Upper lobe of left lung (tissue), 6 donors: Measurements from ENCODE around the gene CFAP97D2. TPM values are rescaled to one million over a fixed set of nuclear protein-coding genes. Genes with fewer than 3 reads are reported as not detected.
"Not testable (repeated sequence)": the region's sequence is repeated elsewhere in the genome, so short reads cannot be mapped to it uniquely, and the experiment has no call there.

ENCODE experiments used
- ATAC-seq, 2 donors: fragments of 200-7000 bp; cut with Tn5 transposase; one replicate each; pipeline ENCODE4 v1.9.1; 2022; ENCODE audit warnings: mild to moderate bottlenecking in 2 of 2, moderate library complexity in 2 of 2; ENCODE audit not compliant: low FRiP score in 2 of 2
- DNase-seq, 2 donors: peaks; one replicate each; pipeline ENCODE4 v3.0.0-alpha.2; 2019 to 2020
- H3K27ac ChIP-seq, 4 donors: fragments of 200-600 bp; sonication (generic); one replicate each; pipeline ENCODE4 v1.5.1; 2016 to 2019
- H3K27me3 ChIP-seq, 4 donors: fragments of 200-600 bp; sonication (generic); one replicate each; pipeline ENCODE4 v1.5.1; 2017 to 2019
- H3K36me3 ChIP-seq, 4 donors: fragments of 200-600 bp; sonication (generic); one replicate each; pipeline ENCODE4 v1.5.1; 2016 to 2019
- H3K4me1 ChIP-seq, 4 donors: fragments of 200-600 bp; sonication (generic); one replicate each; pipeline ENCODE4 v1.5.1; 2018 to 2019
- H3K4me3 ChIP-seq, 4 donors: fragments of 200-600 bp; sonication (generic); one replicate each; pipeline ENCODE4 v1.5.1; 2017 to 2019; ENCODE audit warnings: mild to moderate bottlenecking in 2 of 4, moderate library complexity in 1 of 4
- H3K9me3 ChIP-seq, 4 donors: fragments of 200-600 bp; sonication (generic); one replicate each; pipeline ENCODE4 v1.5.1; 2018 to 2019
- CTCF ChIP-seq, 6 experiments: fragments of 450-650 bp in 4 of 6; fragments of 200-600 bp in 2 of 6; sonication (generic) in 2 of 6; IDR thresholded peaks; one replicate each; pipeline ENCODE4 v1.5.1; 2016 to 2019; ENCODE audit warnings: antibody characterized with exemption in 6 of 6
- EP300 ChIP-seq, 4 donors: sonication (generic); formaldehyde crosslinking; IDR thresholded peaks; one replicate each; pipeline ENCODE4 v1.5.1; 2017; ENCODE audit warnings: antibody characterized with exemption in 4 of 4, control low read depth in 2 of 4
- POLR2A ChIP-seq, 4 donors: fragments of 450-650 bp; IDR thresholded peaks; one replicate each; pipeline ENCODE4 v1.5.1; 2016 to 2017; ENCODE audit warnings: antibody characterized with exemption in 4 of 4, mild to moderate bottlenecking in 2 of 4
- POLR2AphosphoS5 ChIP-seq, 2 donors: sonication (generic); formaldehyde crosslinking; IDR thresholded peaks; one replicate each; pipeline ENCODE4 v1.5.1; 2017; ENCODE audit warnings: antibody characterized with exemption in 2 of 2
- WGBS, 2 donors: methylation state at CpG; one replicate each; pipeline ENCODE4 v1.1.5; 2017 to 2018; 5-methylcytosine and 5-hydroxymethylcytosine counted together
- total RNA-seq, 6 donors: library from RNA; depleted of rRNA in 4 of 6; stranded (reverse); fragments of >200 nt in 4 of 6; gene quantifications; one replicate each; pipeline versions ENCODE4 v1.1.0 to v1.2.1, GENCODE V29; 2016 to 2021
- donor health status: DM: no; HTN: no; CAD: no; lungs with moderate emphysema.
- donor health status: DM: no; HTN: yes; CAD: no; lungs with severe emphysema.

Gene CFAP97D2
- total RNA-seq, 6 donors from 2014 or later: 0.67 to 3.6 (median 0.76) TPM; not detected in 3

GRCh38 chr13:114244637-114245036, 65.6 kb downstream of the CFAP97D2 start:
- H3K27ac ChIP-seq: no peak overlapping the region
- H3K27me3 ChIP-seq: no peaks in the 10 kb centered on the region
- H3K9me3 ChIP-seq: no peaks in the 10 kb centered on the region
- no peak for TF ChIP-seq CTCF (IDR thresholded peaks at IDR 0.05)
- no peak for TF ChIP-seq POLR2AphosphoS5 (IDR thresholded peaks at IDR 0.05)
- no peak for TF ChIP-seq POLR2A (IDR thresholded peaks at IDR 0.05)
- TF ChIP-seq EP300 (IDR thresholded peaks at IDR 0.05): no peak
- WGBS, 2 donors: 81 to 83% methylated on average over 5 of the region's 5 CpGs
- H3K4me1 ChIP-seq: no peaks in the 10 kb centered on the region
- peaks cover 43 to 100% (median 88%) of the 10 kb centered on the region in 4 donors for H3K36me3 ChIP-seq
- H3K4me3 ChIP-seq: no peak overlapping the region
- no peak for DNase-seq
- no peak for ATAC-seq

GRCh38 chr13:114248011-114248410, 69.0 kb downstream of the CFAP97D2 start:
- H3K9me3 ChIP-seq: no peaks in the 10 kb centered on the region
- H3K27ac ChIP-seq: no peak overlapping the region
- 78 to 85% methylated on average over 3 of the region's 3 CpGs for WGBS, 2 donors
- H3K4me3 ChIP-seq: no peak overlapping the region
- TF ChIP-seq POLR2AphosphoS5 (IDR thresholded peaks at IDR 0.05): no peak
- no peak for TF ChIP-seq CTCF (IDR thresholded peaks at IDR 0.05)
- no peaks in the 10 kb centered on the region for H3K27me3 ChIP-seq
- ATAC-seq (no peak), DNase-seq (no peak)
- H3K4me1 ChIP-seq: no peaks in the 10 kb centered on the region
- H3K36me3 ChIP-seq: peaks cover 28 to 100% (median 78%) of the 10 kb centered on the region in 4 donors

- H3K27ac ChIP-seq: no peak overlapping the region
- ATAC-seq: no peak
These were observed 70.0 kb downstream of the CFAP97D2 start for GRCh38 chr13:114249077-114249476.

GRCh38 chr13:114251639-114252440, 72.8 kb downstream of the CFAP97D2 start:
- peaks cover 20 to 99% (median 51%) of the 10 kb centered on the region in 4 donors for H3K36me3 ChIP-seq
- not testable (repeated sequence) for H3K4me1 ChIP-seq, ATAC-seq, H3K27me3 ChIP-seq, H3K4me3 ChIP-seq, H3K9me3 ChIP-seq, DNase-seq, H3K27ac ChIP-seq
- 83 to 100% methylated on average over 1 of the region's 1 CpG for WGBS, 2 donors

More at GRCh38 chr13:114249077-114249476, 70.0 kb downstream of the CFAP97D2 start:
- 95 to 97% methylated on average over 7 of the region's 7 CpGs for WGBS, 2 donors
- Histone ChIP-seq H3K4me3 (no peak overlapping the region), H3K4me1 (no peaks in the 10 kb centered on the region), H3K27me3 (no peaks in the 10 kb centered on the region), H3K9me3 (no peaks in the 10 kb centered on the region), H3K36me3 (peaks cover 28 to 99% (median 68%) of the 10 kb centered on the region in 4 donors)
- no peak for DNase-seq
- TF ChIP-seq POLR2A (IDR thresholded peaks at IDR 0.05): no peak

GRCh38 chr13:114256547-114256946, 77.5 kb downstream of the CFAP97D2 start:
- peaks cover 20 to 99% (median 53%) of the 10 kb centered on the region in 4 donors for H3K36me3 ChIP-seq
- DNase-seq: no peak
- TF ChIP-seq POLR2A (IDR thresholded peaks at IDR 0.05): no peak
- no peak for TF ChIP-seq POLR2AphosphoS5 (IDR thresholded peaks at IDR 0.05)
- no peak overlapping the region for H3K27ac ChIP-seq
- no peaks in the 10 kb centered on the region for H3K9me3 ChIP-seq
- no peaks in the 10 kb centered on the region for H3K4me1 ChIP-seq
- WGBS, 2 donors: 58 to 79% methylated on average over 1 of the region's 1 CpG
- H3K4me3 ChIP-seq: no peak overlapping the region
- no peak for ATAC-seq
- no peaks in the 10 kb centered on the region for H3K27me3 ChIP-seq

GRCh38 chr13:114257014-114257413, 78.0 kb downstream of the CFAP97D2 start:
- peaks cover 20 to 99% (median 53%) of the 10 kb centered on the region in 4 donors for H3K36me3 ChIP-seq
- ATAC-seq: no peak

More at GRCh38 chr13:114257014-114257413, 78.0 kb downstream of the CFAP97D2 start:
- Histone ChIP-seq H3K4me3 (no peak overlapping the region), H3K4me1 (no peaks in the 10 kb centered on the region), H3K27ac (no peak overlapping the region), H3K27me3 (no peaks in the 10 kb centered on the region), H3K9me3 (no peaks in the 10 kb centered on the region)
- TF ChIP-seq POLR2A (IDR thresholded peaks at IDR 0.05) (no peak), POLR2AphosphoS5 (IDR thresholded peaks at IDR 0.05) (no peak), CTCF (IDR thresholded peaks at IDR 0.05) (no peak), EP300 (IDR thresholded peaks at IDR 0.05) (no peak)
- DNase-seq: no peak
- WGBS, 2 donors: 93 to 95% methylated on average over 4 of the region's 4 CpGs
